Vagina (tissue), 2 donors: ENCODE measurements around the gene XPO4.

Experiments used
- POLR2A ChIP-seq, 2 donors: fragments of 450-650 bp; IDR thresholded peaks; one replicate each; pipeline ENCODE4 v1.6.1; 2017; ENCODE audit warnings: antibody characterized with exemption in 2 of 2, mild to moderate bottlenecking in 2 of 2, moderate library complexity in 2 of 2
- TF ChIP-seq, protein P1 (sequence below), 3 experiments: fragments of 450-650 bp in 2 of 3; fragments of 200-600 bp in 1 of 3; sonication (generic) in 1 of 3; IDR thresholded peaks; one replicate each; pipeline ENCODE4 v1.5.1; 2017 to 2019; ENCODE audit warnings: antibody characterized with exemption in 3 of 3, mild to moderate bottlenecking in 2 of 3, moderate library complexity in 2 of 3

DNA sequence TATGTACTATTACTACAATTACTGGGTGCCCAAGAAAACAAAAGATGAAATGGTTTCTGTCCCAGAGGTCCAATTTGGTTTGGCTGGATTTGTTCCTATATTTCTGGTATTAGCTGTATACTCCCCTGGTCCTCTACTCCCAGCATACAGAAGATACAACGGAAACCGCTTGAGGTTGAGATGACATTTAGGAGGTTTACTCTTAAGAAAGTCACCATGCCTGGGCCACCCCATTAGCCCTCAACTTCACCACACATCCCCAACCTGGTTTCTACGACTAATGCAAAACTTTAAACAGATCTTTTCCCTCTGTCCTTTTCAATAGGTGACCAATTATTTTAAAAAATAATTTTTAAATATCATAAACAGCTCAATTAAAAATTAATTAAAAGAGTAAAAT lies 82.8 kb downstream of the XPO4 start:
- TF ChIP-seq POLR2A (IDR thresholded peaks at IDR 0.05): no peak
- TF ChIP-seq, protein P1, sequence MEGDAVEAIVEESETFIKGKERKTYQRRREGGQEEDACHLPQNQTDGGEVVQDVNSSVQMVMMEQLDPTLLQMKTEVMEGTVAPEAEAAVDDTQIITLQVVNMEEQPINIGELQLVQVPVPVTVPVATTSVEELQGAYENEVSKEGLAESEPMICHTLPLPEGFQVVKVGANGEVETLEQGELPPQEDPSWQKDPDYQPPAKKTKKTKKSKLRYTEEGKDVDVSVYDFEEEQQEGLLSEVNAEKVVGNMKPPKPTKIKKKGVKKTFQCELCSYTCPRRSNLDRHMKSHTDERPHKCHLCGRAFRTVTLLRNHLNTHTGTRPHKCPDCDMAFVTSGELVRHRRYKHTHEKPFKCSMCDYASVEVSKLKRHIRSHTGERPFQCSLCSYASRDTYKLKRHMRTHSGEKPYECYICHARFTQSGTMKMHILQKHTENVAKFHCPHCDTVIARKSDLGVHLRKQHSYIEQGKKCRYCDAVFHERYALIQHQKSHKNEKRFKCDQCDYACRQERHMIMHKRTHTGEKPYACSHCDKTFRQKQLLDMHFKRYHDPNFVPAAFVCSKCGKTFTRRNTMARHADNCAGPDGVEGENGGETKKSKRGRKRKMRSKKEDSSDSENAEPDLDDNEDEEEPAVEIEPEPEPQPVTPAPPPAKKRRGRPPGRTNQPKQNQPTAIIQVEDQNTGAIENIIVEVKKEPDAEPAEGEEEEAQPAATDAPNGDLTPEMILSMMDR (IDR thresholded peaks at IDR 0.05): no peak
